Activated T-cell treated with anti-CD3 and anti-CD28 coated beads for 1 hour (primary cell): ENCODE data around the gene ASTL.

Source experiments
- DNase-seq: peaks from one replicate; pipeline ENCODE4 v3.0.0-alpha.2; 2020; ENCODE audit warnings: low read depth

Gene ASTL

DNA sequence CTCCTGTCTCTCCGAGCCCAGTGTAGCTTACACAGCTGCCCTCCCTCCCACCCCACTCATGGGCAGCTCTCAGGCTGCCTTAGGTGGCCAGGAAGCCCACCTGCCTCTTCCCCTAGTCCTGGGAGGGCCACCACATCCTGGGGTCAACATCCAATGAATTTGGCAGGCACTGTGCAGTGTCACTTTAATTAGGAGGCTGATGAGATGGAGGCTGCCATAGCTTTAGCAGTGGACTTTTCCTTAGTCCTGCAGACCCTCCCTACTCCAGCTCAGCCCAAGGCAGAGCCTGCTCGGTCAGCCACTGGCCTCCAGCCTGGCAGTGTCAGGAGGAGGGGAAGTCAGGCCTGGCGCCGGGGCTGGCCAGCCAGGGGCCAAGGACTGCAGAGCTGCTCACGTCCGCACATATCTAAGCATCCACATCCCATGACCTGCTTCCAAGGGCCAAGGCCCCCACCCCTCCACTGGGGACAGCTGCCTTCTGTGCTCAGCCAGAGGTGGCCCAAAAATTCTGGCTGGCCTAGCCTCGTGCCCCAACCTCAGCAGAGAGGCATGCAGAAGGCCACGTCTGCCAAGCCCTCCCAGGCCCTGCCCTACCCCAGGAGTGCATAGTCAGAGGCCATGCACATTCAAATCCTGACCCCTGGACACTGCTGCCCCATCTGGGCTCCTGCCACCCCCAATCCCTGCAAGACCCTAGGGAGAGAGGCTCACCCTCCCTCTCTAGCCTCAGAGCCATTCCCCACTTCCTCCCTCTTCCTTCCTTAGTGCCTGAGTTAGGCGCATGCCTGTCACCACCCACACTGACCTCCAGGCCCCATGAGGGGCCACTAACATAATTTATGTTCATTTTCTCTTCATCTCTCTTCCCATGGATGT is 55.0 kb downstream of the ASTL start:
- no peak for DNase-seq

DNA sequence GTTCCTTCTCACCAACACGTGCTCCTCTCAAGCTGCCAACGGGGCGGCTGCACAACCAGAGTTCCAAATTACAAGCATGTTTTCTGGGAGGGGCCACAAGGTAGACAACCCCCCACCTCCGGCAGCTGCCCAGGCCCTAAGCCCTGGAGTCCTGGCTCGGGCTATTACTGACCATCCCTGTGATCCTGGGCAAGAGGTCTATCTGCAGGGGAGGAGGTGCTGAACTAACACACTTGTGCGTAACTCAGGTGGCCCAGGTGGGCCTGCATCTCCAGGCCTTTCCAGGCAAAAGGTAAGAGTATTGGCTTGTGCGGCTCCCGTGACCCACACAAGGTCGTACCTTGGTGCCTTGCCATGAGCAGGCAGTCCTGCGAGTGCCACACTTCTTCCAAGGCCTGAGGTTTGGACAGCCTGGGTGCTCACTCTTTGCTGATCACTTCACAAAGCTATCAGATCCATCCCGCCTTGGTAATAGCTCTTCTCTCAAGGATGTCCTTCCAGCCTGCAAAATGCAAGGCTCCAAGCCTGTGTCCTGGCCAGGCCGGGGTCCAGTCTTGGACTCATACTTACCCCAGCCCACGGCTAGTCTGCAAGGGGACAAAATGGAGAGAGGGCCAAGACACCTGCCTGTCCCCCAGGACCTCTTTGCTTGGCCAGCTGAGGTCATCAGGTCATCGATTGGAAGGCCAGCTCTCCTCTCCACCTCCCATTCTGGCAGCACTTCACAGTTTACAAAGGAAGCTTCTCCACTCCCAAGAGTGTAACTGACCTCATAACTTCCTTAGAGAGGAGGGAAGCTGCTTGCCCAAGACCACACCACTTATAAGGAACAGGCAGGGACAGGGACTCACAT is 55.9 kb downstream of the ASTL start:
- no peak for DNase-seq

DNA sequence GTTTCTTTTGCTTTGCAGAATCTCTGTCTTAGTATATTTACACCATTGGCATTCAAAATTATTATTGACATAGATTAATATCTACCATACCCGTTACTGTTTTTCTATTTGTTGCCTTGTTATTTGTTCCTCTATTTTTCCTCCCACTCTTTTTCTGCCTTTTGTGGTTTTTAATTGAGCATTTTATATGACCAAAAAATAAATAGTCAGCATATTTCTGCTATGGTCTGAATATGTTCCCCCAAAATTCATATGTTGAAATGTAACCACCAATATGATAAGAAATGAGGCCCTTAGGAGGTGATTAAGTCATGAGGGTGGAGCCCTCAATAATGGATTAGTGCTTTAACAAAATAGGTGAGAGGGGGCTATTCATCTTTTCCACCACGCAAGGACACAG is 57.3 kb downstream of the ASTL start:
- no peak for DNase-seq

DNA sequence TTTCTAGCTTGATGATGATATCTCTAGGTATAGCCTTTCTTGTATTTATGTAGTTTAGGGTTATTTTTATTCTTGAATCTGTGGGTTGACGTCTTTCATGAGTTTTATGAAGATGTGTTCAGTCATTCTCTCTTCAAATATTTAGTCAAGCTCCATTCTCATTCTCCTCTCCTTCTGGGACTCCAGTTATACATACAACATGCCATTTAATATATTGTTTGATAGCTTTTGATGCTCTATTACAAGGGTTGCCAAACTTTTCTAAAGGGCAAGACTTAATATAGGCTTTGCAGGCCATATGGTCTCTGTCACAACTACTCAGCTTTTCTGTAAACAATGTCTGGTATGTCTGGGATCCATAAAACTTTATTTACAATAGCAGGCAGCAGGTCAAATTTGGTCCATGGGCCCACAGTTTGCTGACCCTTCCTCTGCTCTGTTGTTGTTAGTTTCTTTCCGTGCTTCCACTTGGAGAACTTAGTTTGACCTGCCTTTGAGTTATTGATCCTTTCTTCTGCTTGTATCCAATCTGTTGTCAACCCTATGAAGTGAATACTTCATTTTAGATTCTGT is 63.0 kb downstream of the ASTL start:
- DNase-seq = no peak

DNA sequence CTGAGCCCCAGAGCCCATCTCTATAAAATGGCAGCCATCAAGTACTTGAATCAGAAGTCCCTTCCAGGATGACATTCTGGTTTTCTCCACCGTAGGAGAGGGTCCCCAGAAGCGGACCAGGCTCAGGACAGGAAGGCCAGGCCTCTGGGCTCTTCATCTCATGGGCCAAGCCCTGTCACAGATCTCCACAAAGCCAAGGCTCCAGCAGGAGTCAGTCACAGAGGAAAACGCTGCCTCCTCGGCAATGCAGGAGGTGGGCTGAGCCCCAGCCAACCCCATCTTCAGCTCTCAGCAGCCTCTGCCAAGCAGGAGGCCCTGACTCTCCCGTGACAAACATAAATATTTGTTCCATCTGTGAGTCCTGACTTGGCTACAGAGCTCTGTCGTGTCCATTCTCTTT is 64.1 kb downstream of the ASTL start:
- no peak for DNase-seq

DNA sequence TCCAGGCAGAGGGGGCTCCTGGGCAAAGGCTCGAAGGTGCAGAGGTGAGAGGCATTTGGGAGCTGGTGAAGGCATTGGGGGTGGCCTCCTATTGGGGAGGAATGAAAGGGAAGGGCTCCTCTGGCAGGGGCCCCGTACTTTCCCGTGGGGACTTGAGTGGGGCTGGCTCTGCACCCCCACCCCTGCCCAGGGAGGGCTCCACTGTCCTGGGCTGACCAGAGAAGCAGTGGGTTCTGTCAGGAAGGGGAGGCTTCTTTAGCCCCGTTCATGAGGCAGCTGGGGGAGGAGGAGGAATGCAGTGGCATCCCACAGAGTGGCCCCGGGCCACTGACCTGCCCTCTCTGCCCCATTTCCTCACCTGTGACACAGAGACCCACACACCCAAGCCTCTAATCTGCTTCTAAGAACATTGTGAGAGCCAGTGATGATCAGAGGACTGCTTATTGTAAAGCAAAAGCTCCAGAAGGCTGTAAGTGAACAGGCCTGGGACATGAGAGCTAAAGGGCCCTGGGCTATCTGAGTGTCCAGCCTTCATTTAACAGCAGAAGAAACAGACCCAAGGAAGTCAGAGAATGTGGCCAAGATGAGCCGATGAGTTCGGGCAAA is 65.0 kb downstream of the ASTL start:
- DNase-seq = no peak
